Small intestine (tissue), 7 donors: Measurements from ENCODE around the gene BRME1. TPM values are rescaled to one million over a fixed set of nuclear protein-coding genes. Genes with fewer than 3 reads are reported as not detected.

Experiments
- DNase-seq, 2 donors: peaks; one replicate each; pipeline versions ENCODE4 v3.0.0 to v3.0.0-alpha.2; 2013
- FAIRE-seq: peaks from 2 replicates; lab custom pipeline; 2012; peaks lifted over from hg19 to GRCh38; lab: Jason Lieb, UNC
- H3K27ac ChIP-seq, 3 donors: one replicate each; pipeline ENCODE4 v1.5.1; 2013; ENCODE audit warnings: low read length in 2 of 3, mild to moderate bottlenecking in 2 of 3, control low read depth in 1 of 3, inconsistent platforms in 1 of 3, low read depth in 1 of 3, moderate library complexity in 1 of 3
- H3K27me3 ChIP-seq, 3 donors: one replicate each; pipeline ENCODE4 v1.6.1; 2013; ENCODE audit warnings: low read length in 3 of 3, inconsistent platforms in 1 of 3; ENCODE audit not compliant: control insufficient read depth in 3 of 3, insufficient read depth in 3 of 3
- H3K36me3 ChIP-seq, 3 donors: one replicate each; pipeline ENCODE4 v1.6.1; 2013; ENCODE audit warnings: low read length in 3 of 3, inconsistent platforms in 1 of 3, low read depth in 1 of 3, mild to moderate bottlenecking in 1 of 3, moderate library complexity in 1 of 3; ENCODE audit not compliant: control insufficient read depth in 3 of 3, insufficient read depth in 2 of 3
- H3K4me1 ChIP-seq, 3 donors: one replicate each; pipeline ENCODE4 v1.6.1; 2013; ENCODE audit warnings: low read length in 2 of 3, inconsistent platforms in 1 of 3, low read depth in 1 of 3, mild to moderate bottlenecking in 1 of 3, moderate library complexity in 1 of 3; ENCODE audit not compliant: control insufficient read depth in 3 of 3, insufficient read depth in 2 of 3
- H3K4me3 ChIP-seq, 3 donors: one replicate each; pipeline ENCODE4 v1.5.1; 2013; ENCODE audit warnings: low read length in 3 of 3, control low read depth in 1 of 3, inconsistent platforms in 1 of 3, low read depth in 1 of 3, mild to moderate bottlenecking in 1 of 3, moderate library complexity in 1 of 3
- H3K9me3 ChIP-seq, 2 donors: one replicate each; pipeline ENCODE4 v1.6.1; 2013; ENCODE audit warnings: low read depth in 1 of 2, low read length in 1 of 2; ENCODE audit not compliant: control insufficient read depth in 2 of 2, insufficient read depth in 1 of 2
- WGBS, 3 donors: extraction: QIAGEN DNeasy Blood & Tissue Kit; methylation state at CpG; one replicate each; pipeline ENCODE4 v1.1.7; 2013; 5-methylcytosine and 5-hydroxymethylcytosine counted together
- polyA plus RNA-seq, 4 donors: library from polyadenylated mRNA; stranded (reverse) in 3 of 4; unstranded in 1 of 4; fragments of 200-250 nt in 3 of 4; fragments of 120-200 nt in 1 of 4; gene quantifications; one replicate each; pipeline versions ENCODE4 v1.2.1 to v1.2.3, GENCODE V29; 2013
- donor health status: healthy with polysubstance abuse.
- donor health status: control.
- donor health status: control.
- donor health status: Bipolar disorder and iron deficiency.
- donor health status: healthy.

BRME1 gene
- polyA plus RNA-seq, 4 donors = 3.5 to 67.1 (median 25.9) TPM

- no peaks in the 10 kb centered on the region for H3K9me3 ChIP-seq
- no peak overlapping the region for H3K27ac ChIP-seq
- H3K27me3 ChIP-seq = peaks cover 0 to 2% (median 0%) of the 10 kb centered on the region in 3 donors
- 58 to 76% (median 64%) methylated on average over 35 of the region's 35 CpGs for WGBS, 3 donors
- no peak for FAIRE-seq
- H3K4me3 ChIP-seq = no peak overlapping the region
- no peak for DNase-seq
- H3K36me3 ChIP-seq = peaks cover 0 to 7% (median 0%) of the 10 kb centered on the region in 3 donors
- H3K4me1 ChIP-seq = peaks cover 0 to 10% (median 0%) of the 10 kb centered on the region in 3 donors
Observed at GRCh38 chr19:13873834-13874515, 31.9 kb downstream of the BRME1 start.

GRCh38 chr19:13872695-13873389, 33.1 kb downstream of the BRME1 start:
- peaks cover 0 to 7% (median 0%) of the 10 kb centered on the region in 3 donors for H3K36me3 ChIP-seq
- H3K9me3 ChIP-seq = no peaks in the 10 kb centered on the region
- peaks cover 0 to 10% (median 0%) of the 10 kb centered on the region in 3 donors for H3K4me1 ChIP-seq
- 2 to 5% (median 2%) methylated on average over 32 to 45 of the region's 45 CpGs for WGBS, 3 donors
- H3K4me3 ChIP-seq = peak overlapping the region in 2 of 3 donors; percentile 37 to 58
- DNase-seq (peak in 1 of 2 donors; percentile 79), FAIRE-seq (no peak)
- H3K27me3 ChIP-seq = peaks cover 0 to 2% (median 0%) of the 10 kb centered on the region in 3 donors
- H3K27ac ChIP-seq = no peak overlapping the region

- no peak for DNase-seq
- no peaks in the 10 kb centered on the region for H3K9me3 ChIP-seq
- 5 to 38% (median 22%) methylated on average over 5 of the region's 5 CpGs for WGBS, 3 donors
- H3K36me3 ChIP-seq = peaks cover 0 to 7% (median 0%) of the 10 kb centered on the region in 3 donors
- no peak overlapping the region for H3K27ac ChIP-seq
- H3K4me3 ChIP-seq = peak overlapping the region in 1 of 3 donors; percentile 58
- H3K4me1 ChIP-seq = peaks cover 0 to 10% (median 0%) of the 10 kb centered on the region in 3 donors
- H3K27me3 ChIP-seq = peaks cover 0 to 2% (median 0%) of the 10 kb centered on the region in 3 donors
- no peak for FAIRE-seq
Observed at GRCh38 chr19:13872339-13872694, 33.6 kb downstream of the BRME1 start.

- DNase-seq (no peak), FAIRE-seq (no peak)
- Histone ChIP-seq H3K4me3 (no peak overlapping the region), H3K9me3 (no peaks in the 10 kb centered on the region), H3K27me3 (peaks cover 0 to 6% (median 2%) of the 10 kb centered on the region in 3 donors), H3K4me1 (peaks cover 0 to 11% (median 0%) of the 10 kb centered on the region in 3 donors), H3K27ac (no peak overlapping the region), H3K36me3 (peaks cover 0 to 7% (median 0%) of the 10 kb centered on the region in 3 donors)
- WGBS, 3 donors = 83 to 91% (median 89%) methylated on average over 4 of the region's 4 CpGs
Observed at GRCh38 chr19:13870873-13871272, 35.0 kb downstream of the BRME1 start.

- H3K36me3 ChIP-seq = peaks cover 0 to 7% (median 0%) of the 10 kb centered on the region in 3 donors
- 76 to 87% (median 84%) methylated on average over 10 to 13 of the region's 13 CpGs for WGBS, 3 donors
- H3K27me3 ChIP-seq = peaks cover 0 to 11% (median 2%) of the 10 kb centered on the region in 3 donors
- H3K9me3 ChIP-seq = no peaks in the 10 kb centered on the region
- no peak overlapping the region for H3K27ac ChIP-seq
- H3K4me1 ChIP-seq = peaks cover 0 to 16% (median 0%) of the 10 kb centered on the region in 3 donors
- FAIRE-seq = no peak
- H3K4me3 ChIP-seq = no peak overlapping the region
- no peak for DNase-seq
Observed at GRCh38 chr19:13869281-13869680, 36.6 kb downstream of the BRME1 start.

GRCh38 chr19:13868663-13869062, 37.3 kb downstream of the BRME1 start:
- FAIRE-seq = no peak
- H3K27ac ChIP-seq = no peak overlapping the region
- H3K4me3 ChIP-seq = no peak overlapping the region
- WGBS, 3 donors = 66 to 89% (median 81%) methylated on average over 4 of the region's 4 CpGs
- no peaks in the 10 kb centered on the region for H3K9me3 ChIP-seq
- DNase-seq = no peak
- peaks cover 0 to 21% (median 0%) of the 10 kb centered on the region in 3 donors for H3K4me1 ChIP-seq
- peaks cover 0 to 7% (median 0%) of the 10 kb centered on the region in 3 donors for H3K36me3 ChIP-seq
- H3K27me3 ChIP-seq = peaks cover 0 to 11% (median 2%) of the 10 kb centered on the region in 3 donors

- Histone ChIP-seq H3K27ac (peak overlapping the region in 1 of 3 donors; percentile 58), H3K4me3 (peak overlapping the region in 1 of 3 donors; percentile 45)
- 51 to 69% (median 63%) methylated on average over 15 of the region's 15 CpGs for WGBS, 3 donors
Observed at GRCh38 chr19:13866463-13867046, 39.4 kb downstream of the BRME1 start.

More at GRCh38 chr19:13866463-13867046, 39.4 kb downstream of the BRME1 start:
- Histone ChIP-seq H3K36me3 (peaks cover 0 to 7% (median 0%) of the 10 kb centered on the region in 3 donors), H3K4me1 (peaks cover 0 to 21% (median 0%) of the 10 kb centered on the region in 3 donors), H3K27me3 (peaks cover 0 to 9% (median 2%) of the 10 kb centered on the region in 3 donors), H3K9me3 (no peaks in the 10 kb centered on the region)
- FAIRE-seq (no peak), DNase-seq (no peak)
